Activated naive CD4-positive, alpha-beta T cell treated with anti-CD3 and anti-CD28 coated beads, Interleukin-2, amount 10 ng/mL, durations not matched to agents 5 hours and 36 hours (primary cell): Measurements from ENCODE around the gene MRGPRD. TPM values are rescaled to one million over a fixed set of nuclear protein-coding genes. Genes with fewer than 3 reads are reported as not detected.

ENCODE experiments used
- total RNA-seq, 2 experiments: library from RNA; stranded (reverse); gene quantifications; one replicate each; pipeline ENCODE4 v1.2.3, GENCODE V29; 2021

MRGPRD gene, protein sequence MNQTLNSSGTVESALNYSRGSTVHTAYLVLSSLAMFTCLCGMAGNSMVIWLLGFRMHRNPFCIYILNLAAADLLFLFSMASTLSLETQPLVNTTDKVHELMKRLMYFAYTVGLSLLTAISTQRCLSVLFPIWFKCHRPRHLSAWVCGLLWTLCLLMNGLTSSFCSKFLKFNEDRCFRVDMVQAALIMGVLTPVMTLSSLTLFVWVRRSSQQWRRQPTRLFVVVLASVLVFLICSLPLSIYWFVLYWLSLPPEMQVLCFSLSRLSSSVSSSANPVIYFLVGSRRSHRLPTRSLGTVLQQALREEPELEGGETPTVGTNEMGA
- total RNA-seq: not detected

DNA sequence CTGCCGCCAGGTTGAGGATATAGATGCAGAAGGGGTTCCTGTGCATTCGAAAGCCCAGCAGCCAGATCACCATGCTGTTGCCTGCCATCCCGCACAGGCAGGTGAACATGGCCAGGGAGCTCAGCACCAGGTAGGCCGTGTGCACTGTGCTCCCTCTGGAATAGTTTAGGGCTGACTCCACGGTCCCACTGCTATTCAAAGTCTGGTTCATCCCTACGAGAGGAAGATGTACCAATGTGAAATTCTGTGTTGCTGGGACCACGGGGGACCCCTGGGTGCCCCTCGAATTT lies at the start of gene MRGPRD:
MRGPRD (minus strand) TSS at position 211 of the 290 bp plus-strand sequence; CDS start at position 211, 0 bp downstream.

DNA sequence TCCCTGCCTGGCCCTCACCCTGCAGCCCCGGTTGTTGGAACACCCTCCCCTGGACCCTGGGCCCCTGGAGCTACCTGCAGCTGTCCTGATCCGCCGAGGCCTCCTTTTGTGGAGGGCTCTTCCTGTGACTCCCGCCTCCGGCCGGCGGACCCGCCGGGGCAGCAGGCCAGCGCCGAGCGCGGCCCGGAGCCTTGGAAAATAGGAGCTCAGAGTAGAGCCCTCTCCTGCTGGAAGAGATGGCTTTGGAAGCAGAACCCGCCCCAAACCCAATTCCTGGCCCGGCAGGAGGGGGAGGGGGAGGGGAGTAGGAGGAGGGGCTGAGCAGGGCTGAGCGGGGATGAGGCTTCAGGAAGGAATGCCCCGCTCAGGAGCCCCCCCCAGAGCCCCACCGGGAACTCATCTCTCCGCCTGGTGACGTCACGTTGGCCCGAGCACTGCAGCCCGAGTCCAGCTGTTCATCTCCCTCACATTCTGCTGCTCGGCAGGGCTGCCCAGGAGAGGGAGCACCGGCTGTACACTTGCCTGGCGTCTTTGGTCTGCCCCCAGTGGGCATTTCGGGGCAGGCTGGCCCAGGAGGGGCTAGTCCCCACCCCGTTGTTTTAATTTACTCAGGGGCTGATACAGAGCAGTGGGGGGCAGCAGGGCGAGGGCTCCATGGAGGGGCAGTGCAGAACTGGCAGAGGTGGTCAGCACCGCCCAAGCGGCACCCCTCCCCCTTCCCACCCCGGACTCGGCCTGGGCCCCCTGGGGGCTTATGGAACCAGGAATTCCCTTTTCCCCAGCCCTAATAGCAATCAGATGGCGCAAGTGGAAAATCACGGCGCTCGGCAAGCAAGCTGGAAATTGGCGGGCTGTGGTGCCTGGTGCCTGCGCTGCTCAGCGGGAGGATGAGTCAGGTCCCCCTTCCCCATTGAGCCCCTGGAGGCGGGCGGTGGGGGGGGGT lies 32.5 kb upstream of the MRGPRD start, which contains the start of gene MRGPRF:
MRGPRF (minus strand) TSS at position 238 of the 943 bp plus-strand sequence. CDS start 3,345 bp downstream, outside the sequence.

Other genes starting within 250 kb of the MRGPRD start
- gene TESMIN, start 229.5 kb downstream of the MRGPRD start, total RNA-seq: 1 to 10 TPM; 9.0 to 9.7 TPM
- 10 to 100 TPM; 46.1 to 46.8 TPM for gene CPT1A, start 139.1 kb downstream of the MRGPRD start, total RNA-seq
- 10 to 100 TPM; 52.7 to 54.9 TPM for gene MRPL21, start 77.2 kb downstream of the MRGPRD start, total RNA-seq
- gene IGHMBP2, start 77.1 kb downstream of the MRGPRD start, total RNA-seq: 10 to 100 TPM; 24.3 to 25.7 TPM
- not detected for gene MRGPRF, start 32.3 kb upstream of the MRGPRD start, total RNA-seq
- gene TPCN2, start 67.9 kb upstream of the MRGPRD start, total RNA-seq: 10 to 100 TPM; 23.7 to 24.5 TPM
- under 1 TPM in 1 of 2 experiments, not detected in 1; 0.07 TPM for gene SMIM38, start 174.9 kb upstream of the MRGPRD start, total RNA-seq